Stimulated activated CD4-positive, alpha-beta T cell treated with anti-CD3 and anti-CD28 coated beads, Interleukin-1b, Interleukin-23, amount 100 ng/mL, for 4 hours (primary cell): ENCODE results near the gene TLL1.

ENCODE experiments used
- DNase-seq, 2 donors: peaks; one replicate each; pipeline ENCODE4 v3.0.0-alpha.2; 2020; ENCODE audit warnings: low read depth in 2 of 2

TLL1 gene

GRCh38 chr4:165872461-165873297, at the start of gene TLL1:
TLL1 (plus strand) TSS chr4:165873237; CDS start chr4:165873905, 668 bp downstream.
- DNase-seq, result no peak

- no peak for DNase-seq
These were observed 46.9 kb upstream of the TLL1 start for GRCh38 chr4:165826166-165826565.

- DNase-seq, result no peak
These were observed 46.0 kb upstream of the TLL1 start for GRCh38 chr4:165827018-165827417.

- no peak for DNase-seq
These were observed 44.1 kb upstream of the TLL1 start for GRCh38 chr4:165828928-165829327.

- no peak for DNase-seq
These were observed 38.9 kb upstream of the TLL1 start for GRCh38 chr4:165834116-165834515.

- DNase-seq, result no peak
These were observed 34.5 kb upstream of the TLL1 start for GRCh38 chr4:165838575-165838974.

- DNase-seq, result no peak
These were observed 33.3 kb upstream of the TLL1 start for GRCh38 chr4:165839615-165840333.

- DNase-seq, result no peak
These were observed 30.4 kb upstream of the TLL1 start for GRCh38 chr4:165842684-165843083.

- DNase-seq, result no peak
These were observed 28.9 kb upstream of the TLL1 start for GRCh38 chr4:165844161-165844560.

- no peak for DNase-seq
These were observed 21.8 kb upstream of the TLL1 start for GRCh38 chr4:165851256-165851655.

GRCh38 chr4:165855191-165855590, 17.8 kb upstream of the TLL1 start:
- no peak for DNase-seq

- no peak for DNase-seq
These were observed 11.7 kb upstream of the TLL1 start for GRCh38 chr4:165861363-165861762.

- no peak for DNase-seq
These were observed 8.8 kb upstream of the TLL1 start for GRCh38 chr4:165864271-165864670.

GRCh38 chr4:165866019-165866650, 6.9 kb upstream of the TLL1 start:
- no peak for DNase-seq

GRCh38 chr4:165867961-165868360, 5.1 kb upstream of the TLL1 start:
- DNase-seq, result no peak

GRCh38 chr4:165873298-165874071, 448 bp downstream of the TLL1 start:
- no peak for DNase-seq

GRCh38 chr4:165874072-165874790, 1.2 kb downstream of the TLL1 start:
- DNase-seq, result no peak

GRCh38 chr4:165874791-165875371, 1.8 kb downstream of the TLL1 start:
- no peak for DNase-seq

- no peak for DNase-seq
These were observed 2.4 kb downstream of the TLL1 start for GRCh38 chr4:165875446-165875845.

- DNase-seq, result no peak
These were observed 4.2 kb downstream of the TLL1 start for GRCh38 chr4:165877286-165877685.

GRCh38 chr4:165879641-165880040, 6.6 kb downstream of the TLL1 start:
- DNase-seq, result no peak
